HepG2 (cell line): ENCODE measurements around the gene PRDX5. TPM values are rescaled to one million over a fixed set of nuclear protein-coding genes. Genes with fewer than 3 reads are reported as not detected.
A peak's percentile ranks its signal among the peaks of the same experiment; 100 is the strongest.

Experiments used
- CBFB ChIP-seq: sonication (generic); formaldehyde crosslinking; IDR thresholded peaks from 2 replicates; pipeline ENCODE4 v1.4.0; 2020; ENCODE audit warnings: missing genetic modification reagents
- EEA1 ChIP-seq: sonication (generic); formaldehyde crosslinking; IDR thresholded peaks from 2 replicates; pipeline ENCODE4 v1.5.1; 2020; ENCODE audit warnings: mild to moderate bottlenecking, missing genetic modification reagents, borderline replicate concordance
- FIP1L1 ChIP-seq: fragments of 200-400 bp; formaldehyde crosslinking; IDR thresholded peaks from 2 replicates; pipeline ENCODE4 v1.6.1; 2018; ENCODE audit warnings: low read depth, mild to moderate bottlenecking, low read length, moderate library complexity, borderline replicate concordance; ENCODE audit not compliant: insufficient read depth
- GATA4 ChIP-seq: sonication (generic); IDR thresholded peaks from 2 replicates; pipeline ENCODE4 v1.6.1; 2016; ENCODE audit warnings: antibody characterized with exemption, low read depth, borderline replicate concordance
- MXI1 ChIP-seq: IDR thresholded peaks from 3 replicates; pipeline ENCODE4 v1.6.1; 2012; ENCODE audit warnings: low read depth, low read length, inconsistent platforms, borderline replicate concordance
- POGZ ChIP-seq: sonication (generic); formaldehyde crosslinking; IDR thresholded peaks from 2 replicates; pipeline ENCODE4 v1.4.0; 2020; ENCODE audit warnings: mild to moderate bottlenecking, missing genetic modification reagents
- RFXAP ChIP-seq: sonication (generic); formaldehyde crosslinking; IDR thresholded peaks from 2 replicates; pipeline ENCODE4 v1.4.0; 2020; ENCODE audit warnings: missing genetic modification reagents, borderline replicate concordance
- ZBTB8A ChIP-seq: sonication (generic); formaldehyde crosslinking; IDR thresholded peaks from 2 replicates; pipeline ENCODE4 v1.4.0; 2020; ENCODE audit warnings: mild to moderate bottlenecking, low read depth, missing genetic modification reagents, borderline replicate concordance
- ZNF101 ChIP-seq: sonication (generic); formaldehyde crosslinking; IDR thresholded peaks from 2 replicates; pipeline ENCODE4 v1.4.0; 2020; ENCODE audit warnings: mild to moderate bottlenecking, low read depth, missing genetic modification reagents, borderline replicate concordance
- ZNF44 ChIP-seq: sonication (generic); formaldehyde crosslinking; IDR thresholded peaks from 2 replicates; pipeline ENCODE4 v1.5.1; 2020; ENCODE audit warnings: mild to moderate bottlenecking, missing genetic modification reagents
- ZNF557 ChIP-seq: sonication (generic); formaldehyde crosslinking; IDR thresholded peaks from 2 replicates; pipeline ENCODE4 v1.4.0; 2020; ENCODE audit warnings: missing genetic modification reagents
- ZNF660 ChIP-seq: sonication (generic); formaldehyde crosslinking; IDR thresholded peaks from 2 replicates; pipeline ENCODE4 v1.5.1; 2020; ENCODE audit warnings: mild to moderate bottlenecking, low read depth, missing genetic modification reagents, borderline replicate concordance
- polyA plus RNA-seq, 8 experiments: library from polyadenylated mRNA; depleted of rRNA in 3 of 8; stranded (reverse) in 7 of 8; unstranded in 1 of 8; fragments of >200 nt; fragmentation: Illumina TruSeq in 4 of 8; extraction: Trizol in 4 of 8; gene quantifications; 2 replicates each; pipeline versions ENCODE4 v1.2.1 to v1.2.3, GENCODE V29; 2011 to 2016; ENCODE audit warnings: low read depth in 4 of 8, missing spikeins in 1 of 8, mixed read lengths in 1 of 8; ENCODE audit not compliant: insufficient read depth in 1 of 8
- total RNA-seq, 5 experiments: library from RNA; depleted of rRNA; stranded (reverse); fragments of >200 nt; fragmentation: Illumina TruSeq; extraction: Trizol; gene quantifications; 2 replicates each; pipeline ENCODE4 v1.2.3, GENCODE V29; 2016; ENCODE audit warnings: low read depth in 1 of 5
- TF ChIP-seq, protein P1 (sequence below): sonication (generic); formaldehyde crosslinking; IDR thresholded peaks from 2 replicates; pipeline ENCODE4 v1.4.0; 2020; ENCODE audit warnings: mild to moderate bottlenecking, missing genetic modification reagents
- TF ChIP-seq, protein P2 (sequence below), 2 experiments: sonication (generic) in 1 of 2; formaldehyde crosslinking in 1 of 2; IDR thresholded peaks; 2 replicates each; pipeline versions ENCODE4 v1.4.0 to v1.6.1; 2016 to 2020; ENCODE audit warnings: borderline replicate concordance in 1 of 2, low read depth in 1 of 2, mild to moderate bottlenecking in 1 of 2, missing genetic modification reagents in 1 of 2
- TF ChIP-seq, protein P3 (sequence below): sonication (generic); formaldehyde crosslinking; IDR thresholded peaks from 2 replicates; pipeline ENCODE4 v1.4.0; 2020; ENCODE audit warnings: missing genetic modification reagents, borderline replicate concordance

PRDX5 gene
- total and polyA plus RNA-seq, 2 of the 13 experiments (the other 11 are each of a cell fraction or from before 2014, with no cell fraction given), result 215 to 311 TPM

DNA sequence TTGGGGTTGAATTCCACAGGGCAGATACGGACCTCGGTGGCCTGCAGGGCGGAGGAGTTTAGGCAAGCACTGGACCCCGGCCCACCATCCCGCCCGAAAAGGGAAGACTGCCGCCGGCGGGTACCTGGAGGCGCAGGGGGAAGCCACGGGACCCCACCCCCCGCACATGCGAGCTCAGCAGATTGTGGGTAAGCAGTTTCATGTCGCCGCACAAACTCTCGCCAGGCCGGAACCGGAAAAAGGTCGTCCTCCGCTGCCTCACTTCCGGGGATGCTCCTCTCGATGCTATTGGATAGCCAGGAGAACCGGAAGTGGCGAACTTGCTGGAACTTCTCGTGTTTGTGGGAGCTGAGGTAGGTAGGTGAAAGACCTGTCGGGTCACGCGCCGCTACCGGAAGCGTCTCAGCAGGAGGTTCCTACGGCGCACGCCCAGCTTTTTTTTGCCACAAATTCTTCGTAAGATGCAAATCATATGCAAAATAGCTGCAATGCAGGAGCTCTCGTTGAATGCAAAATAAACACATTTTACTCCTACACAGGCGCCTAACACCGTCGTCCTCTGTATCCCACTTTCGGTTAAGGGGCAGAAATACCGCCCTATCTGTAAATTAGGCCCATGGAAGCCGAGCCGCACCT is 478 bp upstream of the PRDX5 start, which contains the start of gene TRMT112 (continued):
- TF ChIP-seq RFXAP, result peak; percentile 68; the same call in 1 of the 2 replicates
- TF ChIP-seq MXI1, result peak; percentile 68; the same call in 1 of the 3 replicates
- TF ChIP-seq, protein P1, sequence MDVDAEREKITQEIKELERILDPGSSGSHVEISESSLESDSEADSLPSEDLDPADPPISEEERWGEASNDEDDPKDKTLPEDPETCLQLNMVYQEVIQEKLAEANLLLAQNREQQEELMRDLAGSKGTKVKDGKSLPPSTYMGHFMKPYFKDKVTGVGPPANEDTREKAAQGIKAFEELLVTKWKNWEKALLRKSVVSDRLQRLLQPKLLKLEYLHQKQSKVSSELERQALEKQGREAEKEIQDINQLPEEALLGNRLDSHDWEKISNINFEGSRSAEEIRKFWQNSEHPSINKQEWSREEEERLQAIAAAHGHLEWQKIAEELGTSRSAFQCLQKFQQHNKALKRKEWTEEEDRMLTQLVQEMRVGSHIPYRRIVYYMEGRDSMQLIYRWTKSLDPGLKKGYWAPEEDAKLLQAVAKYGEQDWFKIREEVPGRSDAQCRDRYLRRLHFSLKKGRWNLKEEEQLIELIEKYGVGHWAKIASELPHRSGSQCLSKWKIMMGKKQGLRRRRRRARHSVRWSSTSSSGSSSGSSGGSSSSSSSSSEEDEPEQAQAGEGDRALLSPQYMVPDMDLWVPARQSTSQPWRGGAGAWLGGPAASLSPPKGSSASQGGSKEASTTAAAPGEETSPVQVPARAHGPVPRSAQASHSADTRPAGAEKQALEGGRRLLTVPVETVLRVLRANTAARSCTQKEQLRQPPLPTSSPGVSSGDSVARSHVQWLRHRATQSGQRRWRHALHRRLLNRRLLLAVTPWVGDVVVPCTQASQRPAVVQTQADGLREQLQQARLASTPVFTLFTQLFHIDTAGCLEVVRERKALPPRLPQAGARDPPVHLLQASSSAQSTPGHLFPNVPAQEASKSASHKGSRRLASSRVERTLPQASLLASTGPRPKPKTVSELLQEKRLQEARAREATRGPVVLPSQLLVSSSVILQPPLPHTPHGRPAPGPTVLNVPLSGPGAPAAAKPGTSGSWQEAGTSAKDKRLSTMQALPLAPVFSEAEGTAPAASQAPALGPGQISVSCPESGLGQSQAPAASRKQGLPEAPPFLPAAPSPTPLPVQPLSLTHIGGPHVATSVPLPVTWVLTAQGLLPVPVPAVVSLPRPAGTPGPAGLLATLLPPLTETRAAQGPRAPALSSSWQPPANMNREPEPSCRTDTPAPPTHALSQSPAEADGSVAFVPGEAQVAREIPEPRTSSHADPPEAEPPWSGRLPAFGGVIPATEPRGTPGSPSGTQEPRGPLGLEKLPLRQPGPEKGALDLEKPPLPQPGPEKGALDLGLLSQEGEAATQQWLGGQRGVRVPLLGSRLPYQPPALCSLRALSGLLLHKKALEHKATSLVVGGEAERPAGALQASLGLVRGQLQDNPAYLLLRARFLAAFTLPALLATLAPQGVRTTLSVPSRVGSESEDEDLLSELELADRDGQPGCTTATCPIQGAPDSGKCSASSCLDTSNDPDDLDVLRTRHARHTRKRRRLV (CRISPR knock-in tag), result peak; percentile 100
- no peak for TF ChIP-seq FIP1L1
- TF ChIP-seq, protein P2, sequence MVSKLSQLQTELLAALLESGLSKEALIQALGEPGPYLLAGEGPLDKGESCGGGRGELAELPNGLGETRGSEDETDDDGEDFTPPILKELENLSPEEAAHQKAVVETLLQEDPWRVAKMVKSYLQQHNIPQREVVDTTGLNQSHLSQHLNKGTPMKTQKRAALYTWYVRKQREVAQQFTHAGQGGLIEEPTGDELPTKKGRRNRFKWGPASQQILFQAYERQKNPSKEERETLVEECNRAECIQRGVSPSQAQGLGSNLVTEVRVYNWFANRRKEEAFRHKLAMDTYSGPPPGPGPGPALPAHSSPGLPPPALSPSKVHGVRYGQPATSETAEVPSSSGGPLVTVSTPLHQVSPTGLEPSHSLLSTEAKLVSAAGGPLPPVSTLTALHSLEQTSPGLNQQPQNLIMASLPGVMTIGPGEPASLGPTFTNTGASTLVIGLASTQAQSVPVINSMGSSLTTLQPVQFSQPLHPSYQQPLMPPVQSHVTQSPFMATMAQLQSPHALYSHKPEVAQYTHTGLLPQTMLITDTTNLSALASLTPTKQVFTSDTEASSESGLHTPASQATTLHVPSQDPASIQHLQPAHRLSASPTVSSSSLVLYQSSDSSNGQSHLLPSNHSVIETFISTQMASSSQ (IDR thresholded peaks at IDR 0.05; ENCODE audit: low read depth), result no peak
- TF ChIP-seq, protein P2 (CRISPR knock-in tag; IDR thresholded peaks at IDR 0.05; ENCODE audit: borderline replicate concordance), result 0 out of 2 replicates have a peak, but pooled peaks have one; percentile 25
- TF ChIP-seq ZNF557 (CRISPR knock-in tag), result no peak
- TF ChIP-seq EEA1 (CRISPR knock-in tag), result 0 out of 2 replicates have a peak, but pooled peaks have one; percentile 36
- TF ChIP-seq, protein P3, sequence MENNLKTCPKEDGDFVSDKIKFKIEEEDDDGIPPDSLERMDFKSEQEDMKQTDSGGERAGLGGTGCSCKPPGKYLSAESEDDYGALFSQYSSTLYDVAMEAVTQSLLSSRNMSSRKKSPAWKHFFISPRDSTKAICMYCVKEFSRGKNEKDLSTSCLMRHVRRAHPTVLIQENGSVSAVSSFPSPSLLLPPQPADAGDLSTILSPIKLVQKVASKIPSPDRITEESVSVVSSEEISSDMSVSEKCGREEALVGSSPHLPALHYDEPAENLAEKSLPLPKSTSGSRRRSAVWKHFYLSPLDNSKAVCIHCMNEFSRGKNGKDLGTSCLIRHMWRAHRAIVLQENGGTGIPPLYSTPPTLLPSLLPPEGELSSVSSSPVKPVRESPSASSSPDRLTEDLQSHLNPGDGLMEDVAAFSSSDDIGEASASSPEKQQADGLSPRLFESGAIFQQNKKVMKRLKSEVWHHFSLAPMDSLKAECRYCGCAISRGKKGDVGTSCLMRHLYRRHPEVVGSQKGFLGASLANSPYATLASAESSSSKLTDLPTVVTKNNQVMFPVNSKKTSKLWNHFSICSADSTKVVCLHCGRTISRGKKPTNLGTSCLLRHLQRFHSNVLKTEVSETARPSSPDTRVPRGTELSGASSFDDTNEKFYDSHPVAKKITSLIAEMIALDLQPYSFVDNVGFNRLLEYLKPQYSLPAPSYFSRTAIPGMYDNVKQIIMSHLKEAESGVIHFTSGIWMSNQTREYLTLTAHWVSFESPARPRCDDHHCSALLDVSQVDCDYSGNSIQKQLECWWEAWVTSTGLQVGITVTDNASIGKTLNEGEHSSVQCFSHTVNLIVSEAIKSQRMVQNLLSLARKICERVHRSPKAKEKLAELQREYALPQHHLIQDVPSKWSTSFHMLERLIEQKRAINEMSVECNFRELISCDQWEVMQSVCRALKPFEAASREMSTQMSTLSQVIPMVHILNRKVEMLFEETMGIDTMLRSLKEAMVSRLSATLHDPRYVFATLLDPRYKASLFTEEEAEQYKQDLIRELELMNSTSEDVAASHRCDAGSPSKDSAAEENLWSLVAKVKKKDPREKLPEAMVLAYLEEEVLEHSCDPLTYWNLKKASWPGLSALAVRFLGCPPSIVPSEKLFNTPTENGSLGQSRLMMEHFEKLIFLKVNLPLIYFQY (CRISPR knock-in tag), result no peak; the same call in none of the 2 replicates
- no peak for TF ChIP-seq ZNF101
- no peak for TF ChIP-seq GATA4
- TF ChIP-seq ZBTB8A, result no peak
- TF ChIP-seq ZNF44 (CRISPR knock-in tag), result peak; percentile 95
- no peak for TF ChIP-seq ZNF660 (CRISPR knock-in tag)
- no peak; the same call in 1 of the 2 replicates for TF ChIP-seq CBFB
- TF ChIP-seq POGZ (CRISPR knock-in tag), result peak; percentile 63
